Keratinocyte (primary cell): ENCODE measurements around the gene CMIP. TPM values are rescaled to one million over a fixed set of nuclear protein-coding genes. Genes with fewer than 3 reads are reported as not detected.

ENCODE experiments used
- DNase-seq: peaks from one replicate; pipeline ENCODE4 v3.0.0-alpha.2; 2011; ENCODE audit warnings: low read depth, missing footprints, low spot score
- FAIRE-seq: peaks from 2 replicates; lab custom pipeline; 2011; peaks lifted over from hg19 to GRCh38; lab: Jason Lieb, UNC
- H2AFZ ChIP-seq: 2 replicates; pipeline ENCODE4 v1.6.0; 2012; ENCODE audit warnings: low read length, control low read depth, inconsistent platforms; ENCODE audit not compliant: control insufficient read depth
- H3K27ac ChIP-seq: 2 replicates; pipeline ENCODE4 v1.5.1; 2011; ENCODE audit warnings: low read length; ENCODE audit not compliant: control insufficient read depth, insufficient read depth
- H3K27me3 ChIP-seq: 3 replicates; pipeline ENCODE4 v1.6.0; 2011; ENCODE audit warnings: low read length; ENCODE audit not compliant: control insufficient read depth, insufficient read depth; ENCODE audit errors: extremely low read depth
- H3K36me3 ChIP-seq, 2 experiments: 2 replicates in 1 of 2; 3 replicates in 1 of 2; pipeline ENCODE4 v1.5.1; 2011; ENCODE audit warnings: low read length in 2 of 2, mild to moderate bottlenecking in 1 of 2; ENCODE audit not compliant: control insufficient read depth in 2 of 2, insufficient read depth in 2 of 2; ENCODE audit errors: extremely low read depth in 1 of 2
- H3K4me1 ChIP-seq: 3 replicates; pipeline ENCODE4 v1.5.1; 2011; ENCODE audit warnings: low read length; ENCODE audit not compliant: control insufficient read depth, insufficient read depth; ENCODE audit errors: extremely low read depth
- H3K4me2 ChIP-seq: 3 replicates; pipeline ENCODE4 v1.6.0; 2011; ENCODE audit warnings: low read depth, low read length; ENCODE audit not compliant: control insufficient read depth, insufficient read depth; ENCODE audit errors: extremely low read depth
- H3K4me3 ChIP-seq, 3 experiments: fragments of 200-600 bp in 1 of 3; sonication (generic) in 1 of 3; 2 replicates in 2 of 3; 3 replicates in 1 of 3; pipeline ENCODE4 v1.5.1; 2011 to 2016; ENCODE audit warnings: low read length in 3 of 3, mild to moderate bottlenecking in 3 of 3, control low read depth in 2 of 3, inconsistent platforms in 1 of 3, low read depth in 1 of 3, mixed read lengths in 1 of 3, mixed run types in 1 of 3, moderate library complexity in 1 of 3; ENCODE audit not compliant: control insufficient read depth in 2 of 3, insufficient read depth in 2 of 3; ENCODE audit errors: extremely low read depth in 1 of 3
- H3K79me2 ChIP-seq: 2 replicates; pipeline ENCODE4 v1.6.0; 2012; ENCODE audit warnings: low read length; ENCODE audit not compliant: control insufficient read depth, insufficient read depth
- H3K9ac ChIP-seq: 3 replicates; pipeline ENCODE4 v1.6.0; 2011; ENCODE audit warnings: low read length; ENCODE audit not compliant: control insufficient read depth, insufficient read depth; ENCODE audit errors: extremely low read depth
- H3K9me1 ChIP-seq: 3 replicates; pipeline ENCODE4 v1.6.0; 2011; ENCODE audit warnings: low read length; ENCODE audit not compliant: control insufficient read depth, insufficient read depth; ENCODE audit errors: extremely low read depth
- H3K9me3 ChIP-seq: 2 replicates; pipeline ENCODE4 v1.5.1; 2012; ENCODE audit warnings: low read depth, low read length; ENCODE audit not compliant: control insufficient read depth
- H4K20me1 ChIP-seq: 3 replicates; pipeline ENCODE4 v1.6.0; 2011; ENCODE audit warnings: low read length; ENCODE audit not compliant: control insufficient read depth, insufficient read depth; ENCODE audit errors: extremely low read depth
- EZH2 ChIP-seq: IDR thresholded peaks from one replicate; pipeline ENCODE4 v1.6.1; 2012; ENCODE audit warnings: inconsistent platforms, mild to moderate bottlenecking, low read length, moderate library complexity
- dilution Hi-C: fragments of 300-500 bp; cut with MboI; formaldehyde crosslinking; loops from one replicate; pipeline ENCODE4 v1.7.0; 2020; ENCODE audit warnings: low sequenced_read_pairs; ENCODE audit not compliant: extremely low pct_ligation_motif_present
- polyA plus RNA-seq, 5 experiments: library from polyadenylated mRNA; depleted of rRNA in 3 of 5; stranded (reverse) in 3 of 5; stranded (forward) in 1 of 5; unstranded in 1 of 5; fragments of >200 nt; gene quantifications; 1 replicate in 1 of 5; 2 replicates in 3 of 5; 3 replicates in 1 of 5; pipeline versions ENCODE4 v1.2.1 to v1.2.3, GENCODE V29; 2011 to 2012; ENCODE audit warnings: missing spikeins in 2 of 5, low read depth in 1 of 5, low replicate concordance in 1 of 5
- TF ChIP-seq, protein P1 (sequence below), 3 experiments: IDR thresholded peaks in 1 of 3; conservative IDR thresholded peaks in 1 of 3; optimal IDR thresholded peaks in 1 of 3; 2 replicates in 2 of 3; 3 replicates in 1 of 3; pipeline versions ENCODE3 to v1.5.1; 2011; ENCODE audit warnings: low read length in 3 of 3, mild to moderate bottlenecking in 3 of 3, moderate library complexity in 2 of 3, control low read depth in 1 of 3, inconsistent platforms in 1 of 3; ENCODE audit not compliant: insufficient read depth in 2 of 3; ENCODE audit errors: extremely low read depth in 1 of 3

The CMIP gene
- polyA plus RNA-seq, 1 donor (not counting 4 experiments of a cell fraction or from before 2014, with no cell fraction given) = 5.0 TPM

- DNase-seq (no peak), FAIRE-seq (no peak)
- no peak overlapping the region for H2AFZ ChIP-seq
- peaks cover 3 to 6% of the 10 kb centered on the region in 2 experiments for H3K36me3 ChIP-seq
- dilution Hi-C loops = no loop called here
- no peak overlapping the region for H3K4me2 ChIP-seq
- H3K27ac ChIP-seq = no peak overlapping the region
- no peak overlapping the region for H3K4me3 ChIP-seq
- peaks cover 40% of the 10 kb centered on the region for H3K4me1 ChIP-seq
- H3K79me2 ChIP-seq = peaks cover 92% of the 10 kb centered on the region
- no peaks in the 10 kb centered on the region for H3K9me3 ChIP-seq
- peaks cover 39% of the 10 kb centered on the region for H4K20me1 ChIP-seq
- TF ChIP-seq, protein P1, sequence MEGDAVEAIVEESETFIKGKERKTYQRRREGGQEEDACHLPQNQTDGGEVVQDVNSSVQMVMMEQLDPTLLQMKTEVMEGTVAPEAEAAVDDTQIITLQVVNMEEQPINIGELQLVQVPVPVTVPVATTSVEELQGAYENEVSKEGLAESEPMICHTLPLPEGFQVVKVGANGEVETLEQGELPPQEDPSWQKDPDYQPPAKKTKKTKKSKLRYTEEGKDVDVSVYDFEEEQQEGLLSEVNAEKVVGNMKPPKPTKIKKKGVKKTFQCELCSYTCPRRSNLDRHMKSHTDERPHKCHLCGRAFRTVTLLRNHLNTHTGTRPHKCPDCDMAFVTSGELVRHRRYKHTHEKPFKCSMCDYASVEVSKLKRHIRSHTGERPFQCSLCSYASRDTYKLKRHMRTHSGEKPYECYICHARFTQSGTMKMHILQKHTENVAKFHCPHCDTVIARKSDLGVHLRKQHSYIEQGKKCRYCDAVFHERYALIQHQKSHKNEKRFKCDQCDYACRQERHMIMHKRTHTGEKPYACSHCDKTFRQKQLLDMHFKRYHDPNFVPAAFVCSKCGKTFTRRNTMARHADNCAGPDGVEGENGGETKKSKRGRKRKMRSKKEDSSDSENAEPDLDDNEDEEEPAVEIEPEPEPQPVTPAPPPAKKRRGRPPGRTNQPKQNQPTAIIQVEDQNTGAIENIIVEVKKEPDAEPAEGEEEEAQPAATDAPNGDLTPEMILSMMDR (optimal IDR thresholded peaks at IDR 0.05 in 1 of 3, IDR thresholded peaks at IDR 0.05 in 1 of 3, conservative IDR thresholded peaks at IDR 0.05 in 1 of 3; ENCODE audit: extremely low read depth in 1 of 3, insufficient read depth in 2 of 3, low read length in 3 of 3) = no peak
- no peak for TF ChIP-seq EZH2
- peaks cover 16% of the 10 kb centered on the region for H3K9me1 ChIP-seq
- peak overlapping the region; percentile 31 for H3K9ac ChIP-seq
- H3K27me3 ChIP-seq = no peaks in the 10 kb centered on the region
Observed at GRCh38 chr16:81564421-81564911, 119.9 kb downstream of the CMIP start.

DNA sequence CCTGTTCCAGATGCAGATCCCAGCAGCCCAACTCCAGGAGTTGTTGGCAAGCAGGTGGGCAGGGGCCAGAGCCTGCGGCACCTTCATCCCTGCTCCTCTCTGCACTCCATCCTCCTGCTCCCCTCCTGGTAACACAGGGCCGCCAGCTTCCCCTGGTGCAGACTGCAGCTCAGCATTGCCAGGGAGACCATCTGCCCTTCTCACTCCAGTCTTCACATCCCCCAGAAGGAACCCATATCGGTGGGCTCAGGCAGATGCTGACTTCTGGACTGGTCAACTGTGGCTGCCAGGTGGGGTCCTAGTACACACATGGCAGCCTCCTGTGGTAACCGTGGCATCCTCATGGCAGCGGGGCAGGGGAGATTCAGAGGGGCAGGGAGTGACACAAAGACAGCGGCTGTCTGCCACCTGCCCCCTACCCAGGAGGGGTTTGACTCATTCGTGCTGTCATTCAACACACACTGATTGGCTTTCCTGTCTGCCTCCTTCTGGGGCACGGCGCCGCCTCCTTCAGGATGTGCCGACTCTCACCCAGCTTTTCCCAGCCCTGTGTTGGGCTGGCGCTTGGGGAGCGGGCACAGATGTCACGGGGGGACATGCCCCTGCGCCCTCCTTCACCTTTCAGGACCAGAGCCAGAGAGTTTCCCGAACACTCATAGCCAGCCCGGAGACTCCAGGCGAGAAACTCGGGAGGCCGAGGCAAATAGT, 120.9 kb downstream of the CMIP start:
- Histone ChIP-seq H3K27ac (no peak overlapping the region), H3K9ac (no peak overlapping the region), H3K4me2 (no peak overlapping the region), H3K9me1 (peaks cover 15% of the 10 kb centered on the region), H2AFZ (no peak overlapping the region), H3K4me3 (no peak overlapping the region), H4K20me1 (peaks cover 38% of the 10 kb centered on the region), H3K9me3 (no peaks in the 10 kb centered on the region), H3K36me3 (peaks cover 3 to 6% of the 10 kb centered on the region in 2 experiments), H3K79me2 (peaks cover 95% of the 10 kb centered on the region), H3K27me3 (no peaks in the 10 kb centered on the region), H3K4me1 (peaks cover 40% of the 10 kb centered on the region)
- no peak for DNase-seq
- dilution Hi-C loops = no loop called here
- TF ChIP-seq, protein P1 (optimal IDR thresholded peaks at IDR 0.05 in 1 of 3, IDR thresholded peaks at IDR 0.05 in 1 of 3, conservative IDR thresholded peaks at IDR 0.05 in 1 of 3; ENCODE audit: extremely low read depth in 1 of 3, insufficient read depth in 2 of 3, low read length in 3 of 3) = no peak
- FAIRE-seq = no peak
